ENCODE measurements around the gene SH3RF2.
"Not testable (repeated sequence)": the region's sequence is repeated elsewhere in the genome, so short reads cannot be mapped to it uniquely, and the experiment has no call there.

SH3RF2 gene

GRCh38 chr5:146009020-146009419, 72.6 kb downstream of the SH3RF2 start:
- no peak for DNase-seq

GRCh38 chr5:146010447-146010846, 74.1 kb downstream of the SH3RF2 start:
- not testable (repeated sequence) for DNase-seq

GRCh38 chr5:146013761-146014160, 77.4 kb downstream of the SH3RF2 start:
- no peak for DNase-seq

GRCh38 chr5:146015001-146015400, 78.6 kb downstream of the SH3RF2 start:
- no peak for DNase-seq

DNA sequence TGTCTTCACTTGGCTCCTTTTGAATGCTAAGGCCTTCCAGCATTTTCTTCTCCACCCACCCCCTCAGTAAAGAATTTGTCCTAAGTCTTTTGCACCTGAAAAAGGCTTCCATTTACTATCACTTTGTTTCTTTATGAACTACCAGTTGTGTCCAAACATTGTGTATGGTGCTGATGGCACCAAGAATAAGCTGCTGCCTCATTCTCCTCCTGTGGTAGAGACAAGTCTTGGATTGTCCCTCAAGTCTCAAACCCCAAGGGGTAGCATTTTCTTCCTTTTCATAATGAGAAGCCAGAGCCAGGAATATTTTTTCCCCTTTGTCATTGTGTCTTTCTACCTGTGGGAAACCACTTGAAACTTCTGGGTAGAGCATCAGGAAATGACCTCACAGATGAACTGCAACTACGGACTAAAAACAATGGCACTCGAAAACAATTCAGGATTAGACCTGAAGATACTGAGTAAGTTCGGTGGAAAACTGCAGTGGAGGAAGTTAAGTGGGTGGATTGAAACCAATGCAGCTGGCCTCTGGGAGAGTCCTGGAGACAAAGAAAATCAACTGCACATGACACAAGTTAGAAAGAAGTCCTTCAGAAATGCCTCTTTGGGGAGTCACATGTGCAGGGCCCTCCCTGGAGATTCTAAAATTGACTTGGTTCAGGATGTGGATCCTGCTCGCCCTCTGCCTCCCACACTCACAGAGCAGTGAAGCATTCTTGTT, 80.5 kb downstream of the SH3RF2 start:
- DNase-seq: no peak

GRCh38 chr5:146018514-146019375, 82.4 kb downstream of the SH3RF2 start:
- DNase-seq: no peak

DNA sequence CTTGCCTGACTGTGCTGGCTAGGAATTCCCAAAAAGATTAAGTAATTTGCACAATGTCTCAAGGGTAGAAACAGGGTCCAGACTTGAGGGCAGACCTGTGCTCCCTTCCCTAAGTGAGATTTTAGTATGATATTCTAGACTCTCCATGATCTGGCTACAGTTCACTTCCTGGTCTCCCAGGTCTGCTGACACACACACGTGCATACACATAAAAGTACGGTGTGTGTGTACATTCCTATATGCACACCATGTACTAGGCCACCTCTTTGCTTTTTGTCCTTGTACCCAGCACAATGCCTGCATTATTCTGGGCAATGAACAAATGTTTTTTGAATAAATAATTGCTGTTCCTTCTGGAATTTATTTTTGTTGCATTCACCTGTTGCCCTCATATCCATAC, 83.7 kb downstream of the SH3RF2 start:
- DNase-seq: no peak

DNA sequence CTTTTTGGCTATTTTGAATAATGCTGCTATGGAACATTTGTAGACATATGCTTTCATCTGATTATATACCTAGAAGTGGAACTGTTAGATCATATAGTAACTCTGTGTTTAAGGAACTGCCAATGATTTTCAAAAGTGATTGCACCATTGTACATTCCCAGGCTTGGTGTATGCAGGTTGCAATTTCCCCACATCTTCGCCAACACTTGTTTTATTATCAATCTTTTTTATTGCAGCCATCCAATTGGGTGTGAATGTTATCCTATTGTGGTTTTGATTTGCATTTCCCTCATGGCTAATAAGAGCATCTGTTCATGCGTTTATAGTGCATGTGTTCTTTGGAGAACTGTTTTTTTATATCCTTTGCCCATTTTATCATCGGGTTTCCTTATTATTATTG, 87.7 kb downstream of the SH3RF2 start:
- DNase-seq: no peak

DNA sequence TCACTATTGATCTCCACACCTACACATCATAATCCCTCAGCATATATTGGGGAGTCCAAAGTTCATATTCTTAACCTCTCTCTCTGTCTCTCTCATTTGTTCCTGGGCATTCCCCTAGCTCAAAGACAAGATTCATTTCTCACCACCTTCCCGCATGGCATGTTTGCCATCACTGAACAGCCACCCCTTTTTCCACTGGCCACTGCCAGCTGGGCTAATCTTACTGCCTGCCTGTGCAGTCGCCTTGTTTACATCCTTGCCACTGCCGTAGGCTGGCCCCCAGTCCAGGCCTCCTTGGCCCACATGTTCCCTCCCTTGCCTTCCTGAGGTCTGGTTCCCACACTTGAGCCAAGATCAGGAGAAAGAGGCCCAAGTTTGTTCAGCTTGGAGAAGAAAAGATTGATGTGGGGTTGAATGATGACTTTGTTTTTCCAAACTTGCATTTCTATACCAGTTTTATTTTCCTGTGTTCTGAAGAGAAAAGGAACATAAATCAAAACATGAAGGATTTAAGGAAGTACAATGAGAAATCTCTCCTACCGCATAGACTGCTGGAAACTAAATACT, 88.8 kb downstream of the SH3RF2 start:
- no peak for DNase-seq

- no peak for DNase-seq
Observed at GRCh38 chr5:146025681-146026080, 89.3 kb downstream of the SH3RF2 start.

- no peak for DNase-seq
Observed at GRCh38 chr5:146026307-146027010, 90.1 kb downstream of the SH3RF2 start.

DNA sequence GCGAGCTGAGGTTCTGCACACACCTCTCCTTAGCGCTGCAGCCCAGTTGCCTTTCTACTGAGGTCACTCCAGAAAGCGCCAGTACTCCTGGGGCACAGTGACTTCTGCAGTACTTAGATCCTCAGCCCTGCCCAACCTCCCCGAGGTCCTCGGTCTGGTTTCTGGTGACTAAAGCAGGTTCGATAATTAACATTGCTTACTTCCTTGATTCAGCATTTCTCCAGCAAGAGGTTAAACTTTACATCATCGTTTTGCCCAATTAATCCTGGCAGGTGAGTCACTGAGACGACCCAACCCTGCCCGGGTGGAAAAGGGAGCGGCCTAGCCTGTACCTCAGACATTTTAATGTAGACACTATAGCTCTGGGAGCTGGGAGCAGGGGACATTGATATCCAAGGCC, 91.4 kb downstream of the SH3RF2 start:
- DNase-seq: no peak

- DNase-seq: no peak
Observed at GRCh38 chr5:146032911-146033310, 96.5 kb downstream of the SH3RF2 start.

- no peak for DNase-seq
Observed at GRCh38 chr5:146034127-146034526, 97.7 kb downstream of the SH3RF2 start.

DNA sequence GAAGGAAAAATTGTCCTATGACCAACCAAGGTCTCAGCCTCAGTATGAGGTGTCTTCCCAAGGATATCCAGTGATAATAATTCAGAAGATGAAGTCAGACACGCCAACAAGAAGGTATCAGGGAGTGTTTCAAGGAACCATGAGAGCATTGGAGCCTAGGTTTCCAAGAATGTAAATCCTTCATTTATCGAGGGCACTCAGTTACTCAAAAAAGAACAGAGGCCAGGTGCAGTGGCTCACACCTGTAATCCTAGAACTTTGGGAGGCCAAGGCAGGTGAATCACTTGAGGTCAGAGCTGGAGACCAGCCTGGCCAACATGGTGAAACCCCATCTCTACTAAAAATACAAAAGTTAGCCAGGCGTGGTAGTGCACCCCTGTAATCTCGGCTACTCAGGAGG, 98.2 kb downstream of the SH3RF2 start:
- no peak for DNase-seq

- DNase-seq: no peak
Observed at GRCh38 chr5:146039420-146039819, 103.0 kb downstream of the SH3RF2 start.

DNA sequence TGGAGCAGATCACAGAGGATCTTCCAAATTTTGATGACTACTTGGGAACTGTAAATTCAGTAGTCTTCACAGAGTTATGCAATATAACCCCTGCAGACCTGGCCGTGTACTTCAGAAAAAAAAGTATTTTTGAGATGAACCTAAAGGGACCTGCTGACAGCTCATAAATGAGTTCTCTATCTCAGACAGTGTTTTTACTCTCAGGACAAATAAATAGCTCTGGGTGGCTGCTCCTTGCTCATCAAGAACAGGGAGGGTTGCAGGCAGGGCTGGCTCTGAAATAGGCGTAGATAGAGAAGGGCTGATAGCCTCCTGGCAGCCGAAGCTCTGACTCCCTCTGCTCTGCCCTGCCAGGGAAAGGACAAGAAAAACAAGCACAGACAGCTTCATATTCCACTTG, 104.1 kb downstream of the SH3RF2 start:
- DNase-seq: no peak

DNA sequence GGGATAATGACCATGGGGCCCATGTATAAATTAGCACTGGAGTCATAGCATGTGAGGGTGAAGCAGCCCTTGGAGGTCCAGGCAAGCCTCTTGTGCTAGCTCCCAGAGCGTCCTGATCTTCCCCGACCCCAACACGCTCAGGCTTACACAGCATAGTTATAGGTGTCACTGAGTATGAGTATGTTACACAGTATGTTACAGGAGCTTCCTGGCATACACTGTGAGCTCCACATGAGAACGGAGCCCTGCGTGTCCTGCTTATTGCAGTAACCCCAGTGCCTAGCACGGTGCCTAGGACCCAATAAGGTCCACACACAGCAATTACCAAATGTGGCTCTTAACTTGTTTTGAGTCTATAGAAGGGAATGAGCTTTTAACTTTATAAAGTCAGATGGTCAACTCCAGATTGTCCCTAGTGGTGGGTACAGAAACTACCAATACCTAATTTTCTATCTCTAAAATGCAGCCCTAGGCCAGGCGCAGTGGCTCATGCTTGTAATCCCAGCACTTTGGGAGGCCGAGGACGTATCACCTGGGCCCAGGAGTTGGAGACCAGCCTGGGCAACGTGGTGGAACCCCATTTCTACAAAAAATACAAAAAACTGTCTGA, 104.9 kb downstream of the SH3RF2 start:
- no peak for DNase-seq

GRCh38 chr5:146042628-146043279, 106.4 kb downstream of the SH3RF2 start:
- no peak for DNase-seq

GRCh38 chr5:146043722-146044121, 107.3 kb downstream of the SH3RF2 start:
- DNase-seq: no peak

- DNase-seq: no peak
Observed at GRCh38 chr5:146047396-146047795, 111.0 kb downstream of the SH3RF2 start.

- peak; percentile 14 to 74 (median 34) for DNase-seq
Observed at GRCh38 chr5:146048994-146049703, 112.8 kb downstream of the SH3RF2 start.
